BJ (cell line): ENCODE measurements around the gene ARMH1. TPM values are rescaled to one million over a fixed set of nuclear protein-coding genes. Genes with fewer than 3 reads are reported as not detected.
"Not testable (repeated sequence)": the region's sequence is repeated elsewhere in the genome, so short reads cannot be mapped to it uniquely, and the experiment has no call there.

Source experiments
- CTCF ChIA-PET: fragments of 350-600 bp; formaldehyde crosslinking; extraction: SDS; loops from one replicate; lab custom pipeline; 2021; ENCODE audit warnings: antibody characterized with exemption, inconsistent platforms; lab: Yijun Ruan, JAX
- POLR2A ChIA-PET: fragments of 300-600 bp; sonication (Branson Sonifier 250); formaldehyde crosslinking; extraction: SDS; loops from one replicate; lab custom pipeline; 2021; ENCODE audit warnings: antibody characterized with exemption; lab: Charles Lee
- DNase-seq: peaks from one replicate; pipeline ENCODE4 v3.0.0-alpha.2; 2011; ENCODE audit warnings: low read depth
- H3K27me3 ChIP-seq: 2 replicates; pipeline ENCODE4 v1.6.0; 2011; ENCODE audit warnings: low read length; ENCODE audit not compliant: control insufficient read depth, insufficient read depth
- H3K36me3 ChIP-seq: 2 replicates; pipeline ENCODE4 v1.5.1; 2011; ENCODE audit warnings: low read length; ENCODE audit not compliant: control insufficient read depth, insufficient read depth
- H3K4me3 ChIP-seq: 2 replicates; pipeline ENCODE4 v1.5.1; 2011; ENCODE audit warnings: low read depth, mild to moderate bottlenecking, control low read depth, low read length
- polyA plus RNA-seq: library from polyadenylated mRNA; depleted of rRNA; stranded (reverse); fragments of >200 nt; gene quantifications from 2 replicates; pipeline ENCODE4 v1.2.3, GENCODE V29; 2011
- TF ChIP-seq, protein P1 (sequence below): IDR thresholded peaks from 2 replicates; pipeline ENCODE4 v1.5.1; 2011; ENCODE audit warnings: low read depth, mild to moderate bottlenecking, control low read depth, inconsistent platforms, low read length, moderate library complexity; ENCODE audit not compliant: insufficient read depth

Gene ARMH1
- polyA plus RNA-seq, 1 experiment, result 0.86 TPM

DNA sequence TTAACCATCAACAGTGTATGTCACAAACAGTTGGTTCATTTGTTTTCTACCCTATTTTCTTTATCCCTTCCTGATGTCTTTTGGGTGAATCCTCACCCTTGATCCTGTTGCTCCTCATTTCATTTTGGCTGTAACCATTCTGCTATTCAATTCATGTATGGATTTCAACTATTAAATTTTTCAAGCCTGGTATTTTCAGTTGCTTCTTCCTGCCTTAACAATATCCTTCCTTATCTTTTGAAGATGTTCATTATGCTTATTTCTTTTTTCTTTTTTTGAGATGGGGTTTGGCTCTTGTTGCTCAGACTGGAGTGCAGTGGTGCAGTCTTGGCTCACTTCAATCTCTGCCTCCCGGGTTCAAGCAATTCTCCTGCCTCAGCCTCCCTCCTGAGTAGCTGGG, 59.3 kb downstream of the ARMH1 start:
- TF ChIP-seq, protein P1, sequence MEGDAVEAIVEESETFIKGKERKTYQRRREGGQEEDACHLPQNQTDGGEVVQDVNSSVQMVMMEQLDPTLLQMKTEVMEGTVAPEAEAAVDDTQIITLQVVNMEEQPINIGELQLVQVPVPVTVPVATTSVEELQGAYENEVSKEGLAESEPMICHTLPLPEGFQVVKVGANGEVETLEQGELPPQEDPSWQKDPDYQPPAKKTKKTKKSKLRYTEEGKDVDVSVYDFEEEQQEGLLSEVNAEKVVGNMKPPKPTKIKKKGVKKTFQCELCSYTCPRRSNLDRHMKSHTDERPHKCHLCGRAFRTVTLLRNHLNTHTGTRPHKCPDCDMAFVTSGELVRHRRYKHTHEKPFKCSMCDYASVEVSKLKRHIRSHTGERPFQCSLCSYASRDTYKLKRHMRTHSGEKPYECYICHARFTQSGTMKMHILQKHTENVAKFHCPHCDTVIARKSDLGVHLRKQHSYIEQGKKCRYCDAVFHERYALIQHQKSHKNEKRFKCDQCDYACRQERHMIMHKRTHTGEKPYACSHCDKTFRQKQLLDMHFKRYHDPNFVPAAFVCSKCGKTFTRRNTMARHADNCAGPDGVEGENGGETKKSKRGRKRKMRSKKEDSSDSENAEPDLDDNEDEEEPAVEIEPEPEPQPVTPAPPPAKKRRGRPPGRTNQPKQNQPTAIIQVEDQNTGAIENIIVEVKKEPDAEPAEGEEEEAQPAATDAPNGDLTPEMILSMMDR, result no peak
- POLR2A ChIA-PET, result no interaction called here
- CTCF ChIA-PET, result no interaction called here
- Histone ChIP-seq H3K4me3 (no peak overlapping the region), H3K36me3 (no peaks in the 10 kb centered on the region), H3K27me3 (no peaks in the 10 kb centered on the region)
- DNase-seq, result no peak

- H3K27me3 ChIP-seq, result no peaks in the 10 kb centered on the region
- CTCF ChIA-PET, result interaction anchor here (0.6 to 1.0 kb wide), 2 partner anchors 51 to 780 kb away, joined by 3 read pairs; no protein-coding TSS in a partner anchor
- TF ChIP-seq, protein P1, result no peak
Measured at GRCh38 chr1:44735992-44736391, 61.5 kb downstream of the ARMH1 start.

GRCh38 chr1:44738953-44739306, 64.4 kb downstream of the ARMH1 start:
- POLR2A ChIA-PET, result interaction anchor here (0.5 kb wide), 1 partner anchor 7 kb away, joined by 4 read pairs; no protein-coding TSS in a partner anchor
- H3K27me3 ChIP-seq, H3K36me3 ChIP-seq, DNase-seq, CTCF ChIA-PET: not testable (repeated sequence)
- peak overlapping the region; percentile 64 for H3K4me3 ChIP-seq

More at GRCh38 chr1:44735992-44736391, 61.5 kb downstream of the ARMH1 start:
- H3K4me3 ChIP-seq, result no peak overlapping the region
- POLR2A ChIA-PET, result no interaction called here
- no peak for DNase-seq
- no peaks in the 10 kb centered on the region for H3K36me3 ChIP-seq

DNA sequence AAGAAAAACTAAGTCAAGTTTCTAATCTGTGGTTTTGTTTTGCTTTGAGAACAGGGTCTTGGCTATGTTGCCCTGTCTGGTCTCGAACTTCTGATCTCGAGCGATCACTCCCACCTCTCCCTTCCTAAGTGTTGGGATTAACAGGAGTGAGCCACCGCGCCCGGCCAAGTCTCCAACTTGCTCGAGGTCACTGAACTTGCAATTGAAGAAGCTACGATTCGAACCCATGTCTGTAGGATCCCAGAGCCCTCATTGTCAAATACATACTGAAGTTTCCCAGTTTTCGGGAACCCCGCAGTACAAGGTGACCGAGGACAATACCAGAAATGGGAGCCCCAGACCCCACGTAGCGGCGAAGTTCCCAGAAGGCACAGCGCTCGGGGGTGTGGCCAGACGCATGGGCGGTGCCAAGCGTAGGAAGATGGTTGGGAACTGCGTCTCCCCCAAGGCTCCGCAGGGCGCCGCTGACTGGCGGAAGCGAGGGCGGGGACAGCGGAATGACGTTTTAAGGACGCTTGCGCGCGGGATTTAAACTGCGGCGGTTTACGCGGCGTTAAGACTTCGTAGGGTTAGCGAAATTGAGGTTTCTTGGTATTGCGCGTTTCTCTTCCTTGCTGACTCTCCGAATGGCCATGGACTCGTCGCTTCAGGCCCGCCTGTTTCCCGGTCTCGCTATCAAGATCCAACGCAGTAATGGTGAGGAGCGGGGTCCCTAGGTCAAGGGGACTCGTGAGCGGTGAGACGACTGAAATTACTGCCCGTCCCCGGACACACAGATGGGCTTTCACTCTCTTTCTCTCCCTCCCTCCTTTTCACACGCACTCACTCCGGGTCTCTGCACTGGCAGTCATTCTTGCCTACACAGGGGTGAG, 65.0 kb downstream of the ARMH1 start, which contains the start of gene KIF2C:
KIF2C (plus strand) TSS at position 531 of the 872 bp plus-strand sequence; CDS start at position 627, 96 bp downstream.
- CTCF ChIA-PET, result no interaction called here
- Histone ChIP-seq H3K4me3 (peak within 1 kb of the TSS; percentile 64), H3K27me3 (no peaks in the 10 kb centered on the region), H3K36me3 (0 out of 2 replicates have a peak, but pooled peaks cover 2% of the 10 kb centered on the region)
- peak; percentile 88 for DNase-seq
- TF ChIP-seq, protein P1, result no peak
- POLR2A ChIA-PET, result interaction anchor here (0.5 kb wide), 1 partner anchor 8 kb away, joined by 4 read pairs; no protein-coding TSS in a partner anchor

DNA sequence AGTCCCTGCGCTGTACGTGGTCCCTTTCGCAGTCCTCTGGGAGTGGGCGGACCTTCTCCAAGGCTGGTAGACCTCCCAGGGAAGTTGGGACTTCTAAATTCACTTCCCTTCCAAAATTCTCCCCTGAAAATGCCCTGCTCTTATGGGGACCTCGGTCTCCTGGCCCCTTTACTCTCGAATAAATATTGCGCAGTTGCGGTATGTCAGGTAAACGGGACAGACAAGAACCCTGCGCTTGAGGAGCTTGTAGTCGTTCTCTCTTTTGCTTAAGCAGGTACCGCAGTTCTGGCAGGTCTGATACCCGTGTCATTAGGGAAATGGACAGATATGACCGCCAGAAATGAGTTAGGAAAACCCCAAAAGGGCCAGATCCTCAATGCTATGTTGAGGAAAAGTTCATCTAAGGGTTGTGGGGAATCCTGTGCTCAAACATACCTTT, 65.7 kb downstream of the ARMH1 start:
- no peak for DNase-seq
- POLR2A ChIA-PET, result no interaction called here

More for the DNA sequence above, 65.7 kb downstream of the ARMH1 start:
- 0 out of 2 replicates have a peak, but pooled peaks cover 2% of the 10 kb centered on the region for H3K36me3 ChIP-seq
- H3K4me3 ChIP-seq, result peak overlapping the region; percentile 64
- H3K27me3 ChIP-seq, result no peaks in the 10 kb centered on the region
- TF ChIP-seq, protein P1, result no peak
- CTCF ChIA-PET, result no interaction called here
